Aorta (tissue), 5 donors: ENCODE results near the gene FLNC. TPM values are rescaled to one million over a fixed set of nuclear protein-coding genes. Genes with fewer than 3 reads are reported as not detected.

Experiments used
- ATAC-seq: fragments of 200-7000 bp; cut with Tn5 transposase; one replicate; pipeline ENCODE4 v1.9.1; 2022; ENCODE audit warnings: moderate library complexity; ENCODE audit not compliant: low FRiP score
- DNase-seq, 2 donors: peaks; one replicate each; pipeline ENCODE4 v3.0.0-alpha.2; 2020
- H3K27ac ChIP-seq, 2 donors: one replicate each; pipeline ENCODE4 v1.5.1; 2013; ENCODE audit warnings: low read length in 2 of 2, mild to moderate bottlenecking in 2 of 2, moderate library complexity in 2 of 2, control low read depth in 1 of 2, inconsistent platforms in 1 of 2, low read depth in 1 of 2
- H3K27me3 ChIP-seq, 2 donors: one replicate each; pipeline ENCODE4 v1.6.1; 2013; ENCODE audit warnings: control low read depth in 1 of 2, low read length in 1 of 2, mild to moderate bottlenecking in 1 of 2, moderate library complexity in 1 of 2; ENCODE audit not compliant: insufficient read depth in 2 of 2, control insufficient read depth in 1 of 2
- H3K36me3 ChIP-seq, 2 donors: one replicate each; pipeline ENCODE4 v1.6.1; 2013; ENCODE audit warnings: control low read depth in 1 of 2, low read length in 1 of 2, mild to moderate bottlenecking in 1 of 2; ENCODE audit not compliant: insufficient read depth in 2 of 2, control insufficient read depth in 1 of 2
- H3K4me1 ChIP-seq, 2 donors: one replicate each; pipeline ENCODE4 v1.6.1; 2013; ENCODE audit warnings: low read length in 2 of 2, control low read depth in 1 of 2, mild to moderate bottlenecking in 1 of 2, moderate library complexity in 1 of 2; ENCODE audit not compliant: insufficient read depth in 2 of 2, control insufficient read depth in 1 of 2
- H3K4me3 ChIP-seq, 2 donors: one replicate each; pipeline ENCODE4 v1.5.1; 2013; ENCODE audit warnings: low read length in 2 of 2, control low read depth in 1 of 2, mild to moderate bottlenecking in 1 of 2
- H3K9me3 ChIP-seq: one replicate; pipeline ENCODE4 v1.6.1; 2013; ENCODE audit warnings: mild to moderate bottlenecking, low read length; ENCODE audit not compliant: control insufficient read depth
- WGBS, 2 donors: extraction: QIAGEN DNeasy Blood & Tissue Kit; methylation state at CpG; one replicate each; pipeline ENCODE4 v1.1.7; 2013; 5-methylcytosine and 5-hydroxymethylcytosine counted together
- intact Hi-C, 2 donors: fragments of 100-400 bp; cut with DNase I; formaldehyde crosslinking; loops; one replicate each; pipeline versions ENCODE4 v1.14.2 to v1.15.0; 2022
- polyA plus RNA-seq, 2 donors: library from polyadenylated mRNA; stranded (reverse); fragments of 200-250 nt; gene quantifications; one replicate each; pipeline ENCODE4 v1.2.3, GENCODE V29; 2013
- total RNA-seq, 2 donors: library from RNA; stranded (reverse); fragmentation: NEBNext Ultra II Directional; extraction: Animal tissue kit (Norgen Biotek cat#: 25700); gene quantifications; one replicate each; pipeline ENCODE4 v1.2.1, GENCODE V29; 2021
- donor health status: healthy with polysubstance abuse.
- donor health status: Bipolar disorder and iron deficiency.
- donor health status: DM: no; HTN: no; CAD: no.
- donor health status: DM: no; HTN: no; CAD: no.
- donor health status: DM: yes; HTN: yes; CAD: no.

The FLNC gene
- total and polyA plus RNA-seq, 4 donors = 7.8 to 245 (median 76.6) TPM

GRCh38 chr7:128892521-128893250 is 62.5 kb downstream of the FLNC start:
- no peaks in the 10 kb centered on the region for H3K27me3 ChIP-seq
- H3K9me3 ChIP-seq = no peaks in the 10 kb centered on the region
- no peaks in the 10 kb centered on the region for H3K36me3 ChIP-seq
- no peak overlapping the region for H3K4me3 ChIP-seq
- no peaks in the 10 kb centered on the region for H3K4me1 ChIP-seq
- ATAC-seq = no peak
- DNase-seq = peak in 1 of 2 donors; percentile 50
- 89 to 95% methylated on average over 13 of the region's 13 CpGs for WGBS, 2 donors
- intact Hi-C loops = no loop called here
- H3K27ac ChIP-seq = no peak overlapping the region

GRCh38 chr7:128893251-128894100 is 63.3 kb downstream of the FLNC start:
- no peaks in the 10 kb centered on the region for H3K36me3 ChIP-seq
- H3K4me1 ChIP-seq = no peaks in the 10 kb centered on the region
- no peak overlapping the region for H3K4me3 ChIP-seq
- H3K9me3 ChIP-seq = no peaks in the 10 kb centered on the region
- no peak overlapping the region for H3K27ac ChIP-seq
- peak in 1 of 2 donors; percentile 69 for DNase-seq
- 90 to 92% methylated on average over 22 to 23 of the region's 23 CpGs for WGBS, 2 donors
- intact Hi-C loops = no loop called here
- no peak for ATAC-seq
- no peaks in the 10 kb centered on the region for H3K27me3 ChIP-seq

GRCh38 chr7:128894101-128894440 is 63.9 kb downstream of the FLNC start:
- no peaks in the 10 kb centered on the region for H3K27me3 ChIP-seq
- 94 to 97% methylated on average over 6 of the region's 6 CpGs for WGBS, 2 donors
- no peaks in the 10 kb centered on the region for H3K9me3 ChIP-seq
- no peaks in the 10 kb centered on the region for H3K36me3 ChIP-seq
- DNase-seq (no peak), ATAC-seq (no peak)
- H3K4me1 ChIP-seq = no peaks in the 10 kb centered on the region
- no peak overlapping the region for H3K4me3 ChIP-seq
- no peak overlapping the region for H3K27ac ChIP-seq
- intact Hi-C loops = no loop called here

- peak in 1 of 2 donors; percentile 22 for DNase-seq
- 89 to 93% methylated on average over 3 of the region's 3 CpGs for WGBS, 2 donors
- intact Hi-C loops = no loop called here
Observed at GRCh38 chr7:128895320-128895719, 65.1 kb downstream of the FLNC start.

GRCh38 chr7:128899392-128899791 is 69.2 kb downstream of the FLNC start:
- Histone ChIP-seq H3K36me3 (no peaks in the 10 kb centered on the region), H3K4me3 (no peak overlapping the region), H3K4me1 (no peaks in the 10 kb centered on the region), H3K9me3 (no peaks in the 10 kb centered on the region), H3K27me3 (no peaks in the 10 kb centered on the region), H3K27ac (no peak overlapping the region)
- intact Hi-C loops = no loop called here
- DNase-seq (no peak), ATAC-seq (no peak)

More at GRCh38 chr7:128895320-128895719, 65.1 kb downstream of the FLNC start:
- Histone ChIP-seq H3K27me3 (no peaks in the 10 kb centered on the region), H3K4me1 (no peaks in the 10 kb centered on the region), H3K36me3 (no peaks in the 10 kb centered on the region), H3K27ac (no peak overlapping the region), H3K4me3 (no peak overlapping the region), H3K9me3 (no peaks in the 10 kb centered on the region)
- ATAC-seq = no peak

GRCh38 chr7:128900237-128900636 is 70.0 kb downstream of the FLNC start:
- H3K9me3 ChIP-seq = no peaks in the 10 kb centered on the region
- ATAC-seq (no peak), DNase-seq (no peak)
- intact Hi-C loops = loop anchor here in 1 of 2 donors (5.0 kb wide), 1 partner anchor 187 kb away; no protein-coding TSS in a partner anchor
- no peak overlapping the region for H3K4me3 ChIP-seq
- no peaks in the 10 kb centered on the region for H3K4me1 ChIP-seq
- no peak overlapping the region for H3K27ac ChIP-seq
- no peaks in the 10 kb centered on the region for H3K27me3 ChIP-seq
- H3K36me3 ChIP-seq = no peaks in the 10 kb centered on the region
- 38 to 40% methylated on average over 1 of the region's 1 CpG for WGBS, 2 donors

- H3K9me3 ChIP-seq = no peaks in the 10 kb centered on the region
- no peaks in the 10 kb centered on the region for H3K36me3 ChIP-seq
- no peak overlapping the region for H3K27ac ChIP-seq
- no peaks in the 10 kb centered on the region for H3K4me1 ChIP-seq
- ATAC-seq = no peak
- no peak overlapping the region for H3K4me3 ChIP-seq
- no peak for DNase-seq
- intact Hi-C loops = loop anchor here in 1 of 2 donors (5.0 kb wide), 1 partner anchor 184 kb away; no protein-coding TSS in a partner anchor
- 82 to 90% methylated on average over 12 of the region's 12 CpGs for WGBS, 2 donors
- H3K27me3 ChIP-seq = no peaks in the 10 kb centered on the region
Observed at GRCh38 chr7:128902761-128903585, 72.8 kb downstream of the FLNC start.

- intact Hi-C loops = loop anchor here in 1 of 2 donors (5.0 kb wide), 1 partner anchor 184 kb away; no protein-coding TSS in a partner anchor
- no peaks in the 10 kb centered on the region for H3K27me3 ChIP-seq
- H3K36me3 ChIP-seq = no peaks in the 10 kb centered on the region
- H3K4me3 ChIP-seq = no peak overlapping the region
- 77 to 85% methylated on average over 13 to 14 of the region's 14 CpGs for WGBS, 2 donors
- no peak overlapping the region for H3K27ac ChIP-seq
- H3K9me3 ChIP-seq = no peaks in the 10 kb centered on the region
- ATAC-seq (no peak), DNase-seq (no peak)
- no peaks in the 10 kb centered on the region for H3K4me1 ChIP-seq
Observed at GRCh38 chr7:128903621-128904361, 73.6 kb downstream of the FLNC start.
